Kidney epithelial cell (primary cell): ENCODE data around the gene LTBP1. TPM values are rescaled to one million over a fixed set of nuclear protein-coding genes. Genes with fewer than 3 reads are reported as not detected.

ENCODE experiments used
- DNase-seq: peaks from one replicate; pipeline ENCODE4 v3.0.0-alpha.2; 2010; ENCODE audit warnings: low read depth
- H3K27me3 ChIP-seq: 2 replicates; pipeline ENCODE4 v1.6.0; 2011; ENCODE audit warnings: low read length; ENCODE audit not compliant: control insufficient read depth, insufficient read depth
- H3K36me3 ChIP-seq: 2 replicates; pipeline ENCODE4 v1.5.1; 2011; ENCODE audit warnings: low read length; ENCODE audit not compliant: control insufficient read depth, insufficient read depth
- H3K4me3 ChIP-seq: 2 replicates; pipeline ENCODE4 v1.5.1; 2011; ENCODE audit warnings: low read depth, mild to moderate bottlenecking, control low read depth, low read length
- total RNA-seq: library from RNA; depleted of rRNA; stranded (reverse); fragments of >200 nt; gene quantifications from 2 replicates; pipeline ENCODE4 v1.2.3, GENCODE V29; 2015
- TF ChIP-seq, protein P1 (sequence below): IDR thresholded peaks from 2 replicates; pipeline ENCODE4 v1.5.1; 2011; ENCODE audit warnings: mild to moderate bottlenecking, moderate library complexity, low read length, control low read depth, inconsistent platforms; ENCODE audit not compliant: insufficient read depth, poor library complexity, severe bottlenecking

The LTBP1 gene
- total RNA-seq, 1 donor from 2014 or later = 39.3 TPM

GRCh38 chr2:33212151-33212550, 265.4 kb downstream of the LTBP1 start:
- Histone ChIP-seq H3K27me3 (no peaks in the 10 kb centered on the region), H3K36me3 (no peaks in the 10 kb centered on the region), H3K4me3 (no peak overlapping the region)
- peak; percentile 51 for DNase-seq
- TF ChIP-seq, protein P1, sequence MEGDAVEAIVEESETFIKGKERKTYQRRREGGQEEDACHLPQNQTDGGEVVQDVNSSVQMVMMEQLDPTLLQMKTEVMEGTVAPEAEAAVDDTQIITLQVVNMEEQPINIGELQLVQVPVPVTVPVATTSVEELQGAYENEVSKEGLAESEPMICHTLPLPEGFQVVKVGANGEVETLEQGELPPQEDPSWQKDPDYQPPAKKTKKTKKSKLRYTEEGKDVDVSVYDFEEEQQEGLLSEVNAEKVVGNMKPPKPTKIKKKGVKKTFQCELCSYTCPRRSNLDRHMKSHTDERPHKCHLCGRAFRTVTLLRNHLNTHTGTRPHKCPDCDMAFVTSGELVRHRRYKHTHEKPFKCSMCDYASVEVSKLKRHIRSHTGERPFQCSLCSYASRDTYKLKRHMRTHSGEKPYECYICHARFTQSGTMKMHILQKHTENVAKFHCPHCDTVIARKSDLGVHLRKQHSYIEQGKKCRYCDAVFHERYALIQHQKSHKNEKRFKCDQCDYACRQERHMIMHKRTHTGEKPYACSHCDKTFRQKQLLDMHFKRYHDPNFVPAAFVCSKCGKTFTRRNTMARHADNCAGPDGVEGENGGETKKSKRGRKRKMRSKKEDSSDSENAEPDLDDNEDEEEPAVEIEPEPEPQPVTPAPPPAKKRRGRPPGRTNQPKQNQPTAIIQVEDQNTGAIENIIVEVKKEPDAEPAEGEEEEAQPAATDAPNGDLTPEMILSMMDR = no peak

DNA sequence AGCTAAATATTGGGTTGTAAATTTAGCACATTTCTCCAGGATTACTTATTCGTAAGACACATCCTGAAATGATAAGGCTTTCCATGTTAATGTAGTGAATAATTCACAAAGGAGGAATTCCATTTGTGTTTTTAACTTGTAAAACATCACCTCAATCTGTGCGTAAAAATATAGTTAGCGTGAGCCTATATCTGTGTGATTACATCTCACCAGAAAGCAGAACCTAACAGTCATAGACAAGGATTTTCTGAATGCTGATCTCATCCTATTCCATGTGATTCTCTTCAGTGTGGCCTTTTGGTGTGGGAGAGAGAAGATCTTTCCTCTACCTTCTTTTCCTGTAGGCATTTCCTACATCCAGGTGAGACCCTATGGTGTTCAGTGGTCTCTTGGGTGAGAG, 266.5 kb downstream of the LTBP1 start:
- Histone ChIP-seq H3K27me3 (no peaks in the 10 kb centered on the region), H3K4me3 (no peak overlapping the region), H3K36me3 (no peaks in the 10 kb centered on the region)
- DNase-seq = no peak
- TF ChIP-seq, protein P1 = no peak

DNA sequence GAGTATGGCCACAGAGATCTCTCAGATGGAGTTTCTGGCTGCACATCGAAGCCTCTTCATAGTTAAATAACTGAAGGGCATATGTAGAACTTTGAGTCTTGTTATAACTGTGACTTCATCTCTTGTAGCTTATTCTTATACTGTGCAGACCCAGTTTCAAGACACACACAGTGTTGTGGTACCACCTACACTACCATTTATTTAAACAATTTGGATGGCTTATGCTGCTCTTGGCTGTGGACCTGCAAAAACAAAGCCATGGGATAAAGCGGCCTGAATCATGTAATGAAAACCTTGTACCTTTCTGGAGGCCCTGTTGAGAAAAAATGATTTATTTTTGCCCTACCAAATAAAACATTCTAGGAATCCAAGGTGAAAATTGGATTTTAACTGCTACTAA, 266.9 kb downstream of the LTBP1 start:
- Histone ChIP-seq H3K27me3 (no peaks in the 10 kb centered on the region), H3K36me3 (no peaks in the 10 kb centered on the region), H3K4me3 (no peak overlapping the region)
- no peak for DNase-seq
- TF ChIP-seq, protein P1 = no peak

DNA sequence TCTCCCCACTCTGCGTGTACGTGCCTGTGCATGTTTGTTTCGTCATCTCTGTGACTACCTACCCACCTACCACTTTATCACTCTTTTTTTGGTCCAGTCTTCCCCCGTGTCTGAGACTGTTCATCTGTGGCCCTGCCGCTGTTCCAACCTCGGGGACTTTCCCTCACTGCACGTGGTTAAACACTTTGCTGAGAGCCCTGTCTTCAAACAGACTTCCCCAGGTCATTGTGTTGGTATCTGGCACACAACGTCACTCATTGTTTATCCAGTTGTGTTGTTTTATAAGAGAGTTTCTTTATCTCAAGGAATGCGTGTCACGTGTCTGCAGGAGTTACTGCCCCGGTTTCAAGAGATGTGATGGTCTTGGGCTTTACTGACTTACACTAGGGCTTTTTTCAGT, 267.7 kb downstream of the LTBP1 start:
- no peak for DNase-seq

DNA sequence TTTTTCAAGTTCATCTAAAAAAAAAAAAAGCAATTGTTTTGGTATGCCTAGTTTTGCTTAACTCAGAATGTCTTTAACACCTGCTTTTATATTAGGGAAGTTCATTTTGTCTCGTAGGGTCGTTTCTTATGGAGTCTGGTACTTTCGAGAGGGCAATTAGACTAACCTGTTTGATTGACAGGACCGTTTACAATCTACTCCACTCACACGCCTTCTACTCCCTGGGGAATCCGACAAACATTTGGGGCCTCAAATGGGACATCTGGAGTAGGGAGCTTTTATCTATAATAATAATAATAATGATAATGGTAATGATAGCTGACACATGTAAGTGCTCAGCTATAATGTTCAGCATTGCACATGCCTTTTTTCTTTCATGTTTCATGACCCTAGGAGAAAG, 268.1 kb downstream of the LTBP1 start:
- DNase-seq = no peak
- no peaks in the 10 kb centered on the region for H3K27me3 ChIP-seq
- TF ChIP-seq, protein P1 = no peak
- H3K4me3 ChIP-seq = no peak overlapping the region
- H3K36me3 ChIP-seq = no peaks in the 10 kb centered on the region

More for the DNA sequence above, 267.7 kb downstream of the LTBP1 start:
- TF ChIP-seq, protein P1 = no peak
- no peak overlapping the region for H3K4me3 ChIP-seq
- no peaks in the 10 kb centered on the region for H3K27me3 ChIP-seq
- no peaks in the 10 kb centered on the region for H3K36me3 ChIP-seq

DNA sequence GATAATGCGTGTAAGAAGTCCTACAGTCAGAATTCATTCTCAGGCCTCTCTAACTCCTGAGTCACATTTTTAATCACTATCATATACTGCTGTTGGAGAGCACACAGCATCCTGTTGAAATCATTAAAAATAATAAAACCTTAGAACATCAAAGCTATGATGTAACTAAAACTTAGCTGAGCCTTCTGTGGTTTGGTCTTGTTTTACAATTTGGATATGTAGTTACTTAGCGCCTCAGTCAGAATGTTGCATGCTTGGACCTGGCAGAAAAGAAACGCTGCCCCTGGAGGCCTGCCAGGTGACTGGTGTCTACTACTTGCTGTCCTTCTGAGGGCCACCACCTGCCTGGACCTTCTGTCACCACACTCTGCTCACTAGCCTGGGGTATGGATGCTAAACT, 268.5 kb downstream of the LTBP1 start:
- Histone ChIP-seq H3K27me3 (no peaks in the 10 kb centered on the region), H3K4me3 (no peak overlapping the region), H3K36me3 (no peaks in the 10 kb centered on the region)
- TF ChIP-seq, protein P1 = no peak
- no peak for DNase-seq
